Thoracic aorta (tissue), 2 donors: ENCODE measurements around the gene SERPIND1. TPM values are rescaled to one million over a fixed set of nuclear protein-coding genes. Genes with fewer than 3 reads are reported as not detected.
"Not testable (repeated sequence)": the region's sequence is repeated elsewhere in the genome, so short reads cannot be mapped to it uniquely, and the experiment has no call there.

Source experiments
- ATAC-seq: fragments of 150-250 bp; one replicate; pipeline ENCODE4 v1.8.0; 2017; ENCODE audit warnings: low read depth; ENCODE audit not compliant: insufficient number of reproducible peaks, low FRiP score
- DNase-seq: peaks from one replicate; pipeline ENCODE4 v3.0.0-alpha.2; 2020; ENCODE audit warnings: low spot score
- H3K27ac ChIP-seq, 2 donors: fragments of 200-600 bp; sonication (generic); 1 replicate in 1 of 2; 2 replicates in 1 of 2; pipeline ENCODE4 v1.5.1; 2016; ENCODE audit warnings: mild to moderate bottlenecking in 2 of 2, moderate library complexity in 2 of 2
- H3K27me3 ChIP-seq: fragments of 200-600 bp; sonication (generic); replicated peaks from 2 replicates; pipeline ENCODE4 v1.6.0; 2016; ENCODE audit warnings: mild to moderate bottlenecking; ENCODE audit not compliant: insufficient read depth
- H3K36me3 ChIP-seq: fragments of 200-600 bp; sonication (generic); one replicate; pipeline ENCODE4 v1.5.1; 2016
- H3K4me1 ChIP-seq, 2 donors: fragments of 200-600 bp; sonication (generic); 1 replicate in 1 of 2; 2 replicates in 1 of 2; pipeline versions ENCODE4 v1.5.1 to v1.6.0; 2016; ENCODE audit warnings: low read depth in 2 of 2, mild to moderate bottlenecking in 1 of 2; ENCODE audit not compliant: control insufficient read depth in 1 of 2
- H3K4me3 ChIP-seq: fragments of 200-600 bp; sonication (generic); 2 replicates; pipeline ENCODE4 v1.5.1; 2016; ENCODE audit warnings: mild to moderate bottlenecking
- H3K9me3 ChIP-seq: fragments of 200-600 bp; sonication (generic); 2 replicates; pipeline ENCODE4 v1.5.1; 2016
- CTCF ChIP-seq: fragments of 200-600 bp; sonication (generic); IDR thresholded peaks from one replicate; pipeline ENCODE4 v1.5.1; 2019; ENCODE audit warnings: antibody characterized with exemption
- total RNA-seq, 2 donors: library from RNA; depleted of rRNA; stranded (reverse); fragments of >200 nt; gene quantifications; one replicate each; pipeline versions ENCODE4 v1.1.0 to v1.2.3, GENCODE V29; 2016

The SERPIND1 gene
- total RNA-seq, 2 donors from 2014 or later, result not detected

DNA sequence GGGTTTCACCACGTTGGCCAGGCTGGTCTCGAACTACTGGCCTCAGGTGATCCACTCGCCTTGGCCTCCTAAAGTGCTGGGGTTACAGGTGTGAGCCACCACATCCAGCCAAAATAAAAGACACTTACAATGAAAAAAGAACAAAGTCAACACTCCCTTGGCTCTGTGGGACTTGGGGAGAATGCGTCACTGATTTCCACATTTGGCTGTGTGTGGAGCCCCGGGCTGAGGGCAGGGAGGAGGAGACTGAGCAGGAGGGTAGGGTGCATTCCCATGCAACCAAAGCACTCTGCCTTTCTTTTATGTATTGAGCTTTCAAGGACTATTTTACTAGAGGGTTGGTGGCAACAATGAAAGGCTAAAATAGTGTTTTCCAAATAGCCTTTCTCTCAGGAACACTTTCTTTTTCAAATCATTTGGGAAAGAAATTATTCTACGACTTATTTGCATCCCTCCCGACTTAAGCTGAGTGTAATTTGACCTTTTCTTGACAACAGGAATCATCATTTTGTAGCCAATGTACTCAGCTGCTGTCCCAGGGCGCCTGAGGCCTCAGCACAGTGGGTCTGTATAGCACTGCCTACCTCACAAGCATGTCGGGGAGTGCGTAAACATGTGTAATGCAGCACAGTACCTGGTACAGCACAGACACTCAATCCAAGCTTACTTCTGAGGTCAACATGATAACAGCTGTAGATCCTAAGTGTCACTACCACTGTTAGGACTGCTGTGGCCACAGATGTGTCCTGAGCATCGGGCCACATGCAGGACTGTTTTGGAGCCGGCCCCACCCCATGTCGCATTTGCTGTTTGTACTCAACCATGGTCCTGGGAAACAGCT, 10.1 kb upstream of the SERPIND1 start:
- Histone ChIP-seq H3K4me3 (no peak overlapping the region), H3K27me3 (no peaks in the 10 kb centered on the region), H3K4me1 (no peaks in the 10 kb centered on the region), H3K27ac (no peak overlapping the region), H3K9me3 (no peaks in the 10 kb centered on the region), H3K36me3 (peaks cover 42% of the 10 kb centered on the region)
- ATAC-seq, result no peak
- no peak for TF ChIP-seq CTCF
- no peak for DNase-seq

- no peak overlapping the region for H3K27ac ChIP-seq
- no peak for TF ChIP-seq CTCF
- H3K27me3 ChIP-seq, result no peaks in the 10 kb centered on the region
- H3K9me3 ChIP-seq, result no peaks in the 10 kb centered on the region
- H3K4me3 ChIP-seq, result no peak overlapping the region
- ATAC-seq, result no peak
- H3K4me1 ChIP-seq, result no peaks in the 10 kb centered on the region
- DNase-seq, result no peak
- H3K36me3 ChIP-seq, result peaks cover 41% of the 10 kb centered on the region
Observed at GRCh38 chr22:20764471-20764720, 9.5 kb upstream of the SERPIND1 start.

GRCh38 chr22:20764729-20765128, 9.2 kb upstream of the SERPIND1 start:
- Histone ChIP-seq H3K36me3 (peaks cover 41% of the 10 kb centered on the region), H3K27me3 (no peaks in the 10 kb centered on the region), H3K9me3 (no peaks in the 10 kb centered on the region), H3K27ac (no peak overlapping the region), H3K4me1 (no peaks in the 10 kb centered on the region), H3K4me3 (no peak overlapping the region)
- DNase-seq, result no peak
- ATAC-seq, result no peak
- TF ChIP-seq CTCF, result no peak

DNA sequence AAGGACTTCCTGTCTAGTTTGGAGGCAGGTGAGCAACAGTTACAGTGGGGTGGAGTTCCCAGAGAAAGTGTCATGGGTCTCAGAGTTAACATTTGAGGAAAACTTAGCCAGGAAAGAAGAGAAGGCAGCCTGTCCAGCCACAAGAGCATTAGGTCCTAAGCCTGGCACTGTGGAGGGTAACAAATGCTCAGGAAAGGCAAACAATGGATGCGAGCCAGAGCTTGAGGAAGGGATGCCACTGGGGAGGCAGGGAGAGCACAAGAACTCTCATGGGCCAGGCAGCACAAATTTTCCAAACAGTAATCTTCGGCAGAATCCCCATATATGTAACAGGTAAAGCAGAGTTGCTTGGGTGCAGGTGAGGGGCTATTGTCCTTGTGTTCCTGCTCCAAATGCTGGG, 8.0 kb upstream of the SERPIND1 start:
- H3K27me3 ChIP-seq, result no peaks in the 10 kb centered on the region
- H3K27ac ChIP-seq, result no peak overlapping the region
- no peak for DNase-seq
- no peaks in the 10 kb centered on the region for H3K4me1 ChIP-seq
- TF ChIP-seq CTCF, result no peak
- no peaks in the 10 kb centered on the region for H3K9me3 ChIP-seq
- H3K4me3 ChIP-seq, result no peak overlapping the region
- ATAC-seq, result no peak
- H3K36me3 ChIP-seq, result peaks cover 36% of the 10 kb centered on the region

DNA sequence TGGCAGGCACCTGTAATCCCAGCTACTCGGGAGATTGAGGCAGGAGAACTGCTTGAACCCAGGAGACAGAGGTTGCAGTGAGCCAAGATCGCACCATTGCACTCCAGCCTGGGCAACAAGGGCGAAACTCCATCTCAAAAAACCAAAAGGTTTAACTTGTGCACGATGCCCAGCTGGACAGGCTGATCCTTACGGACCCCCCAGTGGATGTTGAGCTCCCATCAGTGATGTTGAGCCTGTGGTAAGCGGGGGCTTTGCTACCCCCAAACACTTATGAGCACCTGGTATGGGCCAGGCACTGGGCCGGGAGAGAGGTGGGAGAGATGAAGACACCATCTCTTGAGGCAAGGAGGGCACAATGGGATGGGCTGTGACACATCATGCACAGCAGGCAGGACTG, 7.4 kb upstream of the SERPIND1 start:
- Histone ChIP-seq H3K27ac (no peak overlapping the region), H3K27me3 (no peaks in the 10 kb centered on the region), H3K9me3 (no peaks in the 10 kb centered on the region), H3K36me3 (peaks cover 31% of the 10 kb centered on the region), H3K4me3 (no peak overlapping the region), H3K4me1 (no peaks in the 10 kb centered on the region)
- no peak for TF ChIP-seq CTCF
- ATAC-seq (no peak), DNase-seq (no peak)

- not testable (repeated sequence) for ATAC-seq, H3K9me3 ChIP-seq, H3K27me3 ChIP-seq, H3K4me3 ChIP-seq, H3K27ac ChIP-seq, H3K4me1 ChIP-seq, DNase-seq
- H3K36me3 ChIP-seq, result peaks cover 14% of the 10 kb centered on the region
Observed at GRCh38 chr22:20769496-20769826, 4.5 kb upstream of the SERPIND1 start.
